Measurements from ENCODE around the gene BAIAP3. TPM values are rescaled to one million over a fixed set of nuclear protein-coding genes. Genes with fewer than 3 reads are reported as not detected.
A peak's percentile ranks its signal among the peaks of the same experiment; 100 is the strongest.

BAIAP3 gene
- total RNA-seq, 1 experiment from 2014 or later: 44.7 TPM

GRCh38 chr16:1350691-1351090 lies 17.2 kb downstream of the BAIAP3 start:
- peak overlapping the region; percentile 78 for H3K4me2 ChIP-seq (ENCODE audit: low read length)
- peak overlapping the region; percentile 91 to 99 for H3K4me3 ChIP-seq (replicated peaks in 1 of 2; ENCODE audit: low read depth in 1 of 2, low read length in 2 of 2)
- ChIA-PET POLR2A (no interaction called here), CTCF (no interaction called here), RAD21 (ENCODE audit: low non-redundant PET in 1 of 2, low total read pairs in 2 of 2, uncharacterized antibody in 2 of 2, unreplicated experiment in 2 of 2) (no interaction called here)
- no peaks in the 10 kb centered on the region for H4K20me1 ChIP-seq (ENCODE audit: insufficient read depth)
- no peaks in the 10 kb centered on the region for H3K27me3 ChIP-seq (ENCODE audit: insufficient read depth, low read length)
- H3K9ac ChIP-seq (ENCODE audit: low read length): peak overlapping the region; percentile 86
- TF ChIP-seq REST (IDR thresholded peaks at IDR 0.05; ENCODE audit: low read depth) (no peak), SRF (IDR thresholded peaks at IDR 0.05; ENCODE audit: low read depth) (no peak), EZH2phosphoT487 (IDR thresholded peaks at IDR 0.05; ENCODE audit: borderline replicate concordance) (no peak), POLR2AphosphoS5 (IDR thresholded peaks at IDR 0.05; ENCODE audit: low read depth, low read length) (no peak), FOSL1 (IDR thresholded peaks at IDR 0.05; ENCODE audit: low read depth) (no peak), ZNF274 (IDR thresholded peaks at IDR 0.05; ENCODE audit: low read depth, low read length) (no peak)
- peaks cover 14 to 19% of the 10 kb centered on the region in 2 experiments for H3K4me1 ChIP-seq (ENCODE audit: control insufficient read depth in 1 of 2, insufficient read depth in 2 of 2, low read length in 2 of 2)
- peaks cover 55% of the 10 kb centered on the region for H3K79me2 ChIP-seq (ENCODE audit: insufficient read depth, low read length)
- DNase-seq (ENCODE audit: low read depth, low spot score) (no peak), ATAC-seq (no peak)
- H2AFZ ChIP-seq (ENCODE audit: low read depth, low read length, poor library complexity, severe bottlenecking): no peak overlapping the region
- BruUV-seq (replicated peaks): no TSS peak
- intact Hi-C loops (cut with micrococcal nuclease): no loop called here
- peaks cover 0 to 9% of the 10 kb centered on the region in 2 experiments; a peak in 1 of 4 replicates for H3K36me3 ChIP-seq (ENCODE audit: control insufficient read depth in 1 of 2, insufficient read depth in 2 of 2, low read length in 2 of 2)
- peak overlapping the region; percentile 81 for H3K27ac ChIP-seq (ENCODE audit: low read depth, low read length)
- no peaks in the 10 kb centered on the region for H3K9me2 ChIP-seq (ENCODE audit: insufficient read depth)
- H3K9me3 ChIP-seq (ENCODE audit: control insufficient read depth in 1 of 2, insufficient read depth in 1 of 2, low read depth in 1 of 2, low read length in 2 of 2): no peaks in the 10 kb centered on the region

- ChIA-PET RAD21 (ENCODE audit: low non-redundant PET in 1 of 2, low total read pairs in 2 of 2, uncharacterized antibody in 2 of 2, unreplicated experiment in 2 of 2) (no interaction called here), POLR2A (no interaction called here), CTCF (no interaction called here)
- intact Hi-C loops (cut with micrococcal nuclease): no loop called here
- ATAC-seq: peak; percentile 24
- H3K36me3 ChIP-seq (ENCODE audit: control insufficient read depth in 1 of 2, insufficient read depth in 2 of 2, low read length in 2 of 2): peaks cover 0 to 9% of the 10 kb centered on the region in 2 experiments; a peak in 1 of 4 replicates
- TF ChIP-seq SRF (IDR thresholded peaks at IDR 0.05; ENCODE audit: low read depth): no peak
- TF ChIP-seq ELF1 (IDR thresholded peaks at IDR 0.05; ENCODE audit: borderline replicate concordance, low read depth): no peak
- TF ChIP-seq EGR1 (IDR thresholded peaks at IDR 0.05; ENCODE audit: low read depth): no peak
- TF ChIP-seq SP1 (IDR thresholded peaks at IDR 0.05; ENCODE audit: low read depth): no peak
- H4K20me1 ChIP-seq (ENCODE audit: insufficient read depth): no peaks in the 10 kb centered on the region
- peaks cover 60% of the 10 kb centered on the region for H3K79me2 ChIP-seq (ENCODE audit: insufficient read depth, low read length)
- H3K9me3 ChIP-seq (ENCODE audit: control insufficient read depth in 1 of 2, insufficient read depth in 1 of 2, low read depth in 1 of 2, low read length in 2 of 2): no peaks in the 10 kb centered on the region
- no peaks in the 10 kb centered on the region for H3K27me3 ChIP-seq (ENCODE audit: insufficient read depth, low read length)
- peak overlapping the region; percentile 86 for H3K9ac ChIP-seq (ENCODE audit: low read length)
- peak overlapping the region; percentile 81 for H3K27ac ChIP-seq (ENCODE audit: low read depth, low read length)
- DNase-seq (ENCODE audit: low read depth, low spot score): no peak
- H3K4me3 ChIP-seq (replicated peaks in 1 of 2; ENCODE audit: low read depth in 1 of 2, low read length in 2 of 2): peak overlapping the region; percentile 91 to 99
- no TSS peak for BruUV-seq (replicated peaks)
- H2AFZ ChIP-seq (ENCODE audit: low read depth, low read length, poor library complexity, severe bottlenecking): no peak overlapping the region
- peaks cover 14 to 22% of the 10 kb centered on the region in 2 experiments for H3K4me1 ChIP-seq (ENCODE audit: control insufficient read depth in 1 of 2, insufficient read depth in 2 of 2, low read length in 2 of 2)
- peak overlapping the region; percentile 78 for H3K4me2 ChIP-seq (ENCODE audit: low read length)
- H3K9me2 ChIP-seq (ENCODE audit: insufficient read depth): no peaks in the 10 kb centered on the region
Measured at GRCh38 chr16:1351215-1351581, 17.8 kb downstream of the BAIAP3 start.
